HG03045 (cell line): Measurements from ENCODE around the gene CCT8L2.
"Not testable (repeated sequence)": the region's sequence is repeated elsewhere in the genome, so short reads cannot be mapped to it uniquely, and the experiment has no call there.

ENCODE experiments used
- ATAC-seq: cut with Tn5 transposase; IDR thresholded peaks from one replicate; pipeline ENCODE4 v1.9.1; 2021; ENCODE audit warnings: mild to moderate bottlenecking, moderate library complexity; ENCODE audit not compliant: unreplicated experiment

CCT8L2 gene

GRCh38 chr22:16599648-16600047, 7.0 kb upstream of the CCT8L2 start:
- ATAC-seq, result not testable (repeated sequence)

GRCh38 chr22:16595251-16595650, 2.6 kb upstream of the CCT8L2 start:
- ATAC-seq, result not testable (repeated sequence)

- no peak for ATAC-seq
These were observed 1.4 kb upstream of the CCT8L2 start for GRCh38 chr22:16594026-16594425.

GRCh38 chr22:16592231-16592630, 379 bp downstream of the CCT8L2 start:
- not testable (repeated sequence) for ATAC-seq

- ATAC-seq, result not testable (repeated sequence)
These were observed 1.5 kb downstream of the CCT8L2 start for GRCh38 chr22:16591136-16591535.

- ATAC-seq, result no peak
These were observed 5.6 kb downstream of the CCT8L2 start for GRCh38 chr22:16586991-16587390.

GRCh38 chr22:16586170-16586569, 6.4 kb downstream of the CCT8L2 start:
- no peak for ATAC-seq

- ATAC-seq, result not testable (repeated sequence)
These were observed 11.7 kb downstream of the CCT8L2 start for GRCh38 chr22:16580872-16581271.

- not testable (repeated sequence) for ATAC-seq
These were observed 23.3 kb downstream of the CCT8L2 start for GRCh38 chr22:16569240-16569834.

GRCh38 chr22:16568425-16568758, 24.2 kb downstream of the CCT8L2 start:
- no peak for ATAC-seq

GRCh38 chr22:16567617-16568424, 24.8 kb downstream of the CCT8L2 start:
- not testable (repeated sequence) for ATAC-seq

- not testable (repeated sequence) for ATAC-seq
These were observed 26.0 kb downstream of the CCT8L2 start for GRCh38 chr22:16566421-16567151.

GRCh38 chr22:16565585-16566420, 26.8 kb downstream of the CCT8L2 start:
- ATAC-seq, result not testable (repeated sequence)

GRCh38 chr22:16564837-16565584, 27.6 kb downstream of the CCT8L2 start:
- not testable (repeated sequence) for ATAC-seq

GRCh38 chr22:16563555-16564520, 28.8 kb downstream of the CCT8L2 start:
- ATAC-seq, result no peak

- ATAC-seq, result no peak
These were observed 29.7 kb downstream of the CCT8L2 start for GRCh38 chr22:16562711-16563554.

- not testable (repeated sequence) for ATAC-seq
These were observed 31.4 kb downstream of the CCT8L2 start for GRCh38 chr22:16561093-16561658.

- not testable (repeated sequence) for ATAC-seq
These were observed 32.0 kb downstream of the CCT8L2 start for GRCh38 chr22:16560651-16561050.
